Stimulated activated CD4-positive, alpha-beta T cell treated with anti-CD3 and anti-CD28 coated beads, Interleukin-15, amount 100 ng/mL, for 48 hours (primary cell): Measurements from ENCODE around the gene MGAT5B.

Experiments
- DNase-seq, 2 donors: peaks; one replicate each; pipeline ENCODE4 v3.0.0-alpha.2; 2020; ENCODE audit warnings: low read depth in 2 of 2

The MGAT5B gene

GRCh38 chr17:76880268-76880667 is 12.1 kb downstream of the MGAT5B start:
- no peak for DNase-seq

DNA sequence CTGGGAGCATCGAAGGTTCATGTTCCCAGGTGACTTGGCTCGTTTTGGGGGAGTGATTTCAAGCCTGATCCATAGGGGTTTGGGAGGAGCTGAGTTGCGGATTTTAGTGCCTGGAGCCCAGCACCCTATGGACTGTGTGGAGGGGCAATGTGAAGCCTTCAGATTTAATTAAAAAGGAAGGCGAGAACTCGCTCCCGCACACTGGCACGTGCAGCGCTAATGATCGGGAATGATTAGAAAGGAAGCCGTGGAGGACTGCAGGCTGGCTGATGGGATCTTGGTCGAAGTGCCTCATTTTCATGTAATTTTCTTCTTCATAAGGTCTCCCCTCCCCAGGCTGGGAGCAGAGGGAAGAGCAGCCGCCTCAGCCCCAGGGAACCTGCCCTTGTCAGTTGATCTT is 12.8 kb downstream of the MGAT5B start:
- DNase-seq: no peak

GRCh38 chr17:76881408-76881807 is 13.2 kb downstream of the MGAT5B start:
- DNase-seq: no peak

DNA sequence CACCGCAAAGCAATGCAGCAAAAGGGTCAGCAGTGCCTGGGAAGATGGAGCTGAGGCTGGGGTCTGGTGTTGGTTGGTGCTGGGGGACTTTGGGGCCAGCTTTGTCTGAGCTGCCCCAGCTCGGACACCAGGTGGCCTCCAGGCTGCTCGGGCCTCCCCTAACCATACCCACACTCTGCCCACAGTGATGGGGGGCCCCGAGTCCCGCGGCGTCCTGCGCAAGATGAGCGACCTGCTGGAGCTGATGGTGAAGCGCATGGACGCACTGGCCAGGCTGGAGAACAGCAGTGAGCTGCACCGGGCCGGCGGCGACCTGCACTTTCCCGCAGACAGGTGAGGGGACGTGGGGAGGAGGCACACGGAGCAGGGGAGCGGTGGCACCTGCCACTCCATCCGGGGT is 13.8 kb downstream of the MGAT5B start:
- no peak for DNase-seq

DNA sequence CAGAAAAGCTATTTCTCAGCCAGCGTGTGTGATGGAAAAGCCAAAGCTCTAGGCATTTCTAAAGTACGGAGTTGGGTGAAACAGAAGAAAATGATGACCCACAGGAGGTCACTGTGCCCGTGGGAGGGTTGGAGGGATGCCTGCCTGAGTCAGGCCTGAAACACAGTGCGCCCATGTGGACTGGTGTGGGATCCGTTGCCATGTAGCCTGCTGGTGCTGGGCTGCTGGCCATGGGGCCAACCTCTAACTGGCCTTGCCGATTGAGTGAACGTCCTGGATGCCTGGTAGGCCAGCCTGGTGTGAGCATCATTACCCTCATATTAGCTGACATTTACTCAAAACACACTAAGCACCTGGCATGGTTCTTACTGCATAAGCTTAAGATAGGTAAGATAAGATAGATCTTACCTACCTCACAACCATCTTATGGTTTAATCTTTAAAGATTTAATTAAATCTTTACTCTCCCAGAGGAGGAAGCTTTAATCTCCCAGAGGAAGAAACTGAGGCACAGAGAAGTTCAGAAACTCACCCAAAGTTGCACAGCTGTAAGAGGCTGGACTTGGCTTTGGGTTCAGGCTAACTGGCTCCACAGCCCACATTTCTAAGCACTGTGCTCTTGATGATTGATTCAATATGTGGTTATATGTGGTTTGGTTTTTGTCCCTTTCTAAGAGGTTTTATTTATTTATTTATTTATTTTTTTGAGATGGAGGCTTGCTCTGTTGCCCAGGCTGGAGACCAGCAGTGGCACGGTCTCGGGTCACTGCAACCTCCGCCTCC is 15.7 kb downstream of the MGAT5B start:
- no peak for DNase-seq

DNA sequence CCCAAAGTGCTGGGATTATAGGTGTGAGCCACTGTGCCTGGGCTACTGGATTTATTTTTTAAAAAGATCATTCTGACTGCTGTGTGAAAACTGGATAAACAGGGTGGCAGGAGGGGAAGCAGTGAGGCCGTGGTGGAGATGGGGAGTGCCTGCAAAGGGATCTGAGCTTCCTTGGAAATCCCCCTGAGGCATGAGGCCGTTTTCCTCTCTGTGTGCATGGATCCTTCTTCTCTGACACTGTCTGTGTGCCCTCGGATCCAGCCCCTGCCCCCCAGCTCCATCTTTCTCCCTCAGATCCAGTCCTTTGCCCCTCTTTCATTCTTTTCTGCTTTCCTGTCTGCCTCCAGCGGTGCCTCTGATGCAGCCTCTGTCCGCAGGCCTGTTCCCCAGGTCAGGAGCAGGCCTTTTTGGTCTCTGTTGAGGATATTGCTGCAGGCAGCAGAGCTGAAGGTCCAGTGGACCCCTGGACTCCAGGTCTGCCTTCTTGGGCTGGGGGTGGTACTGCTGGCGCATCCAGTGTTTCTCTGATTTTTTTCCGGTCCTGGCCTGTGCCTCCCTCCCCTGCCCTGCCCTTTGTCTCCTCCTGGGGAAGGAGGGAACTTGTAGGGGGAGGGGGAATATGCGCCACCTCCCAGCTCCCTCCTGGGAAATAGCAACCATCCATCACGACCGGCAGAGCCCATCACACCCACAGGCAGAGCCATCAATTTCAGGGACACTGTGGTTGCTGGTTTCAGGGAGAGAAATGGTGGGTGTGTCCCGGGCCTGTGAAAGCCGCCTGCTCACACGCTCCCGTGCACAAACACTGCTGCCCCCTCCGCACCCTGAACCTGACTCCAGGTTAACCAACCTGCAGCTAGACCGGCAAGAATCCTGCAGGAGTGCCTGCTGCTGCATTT is 17.0 kb downstream of the MGAT5B start:
- DNase-seq: no peak

GRCh38 chr17:76885894-76886290 is 17.7 kb downstream of the MGAT5B start:
- no peak for DNase-seq

GRCh38 chr17:76886395-76886794 is 18.2 kb downstream of the MGAT5B start:
- DNase-seq: no peak

DNA sequence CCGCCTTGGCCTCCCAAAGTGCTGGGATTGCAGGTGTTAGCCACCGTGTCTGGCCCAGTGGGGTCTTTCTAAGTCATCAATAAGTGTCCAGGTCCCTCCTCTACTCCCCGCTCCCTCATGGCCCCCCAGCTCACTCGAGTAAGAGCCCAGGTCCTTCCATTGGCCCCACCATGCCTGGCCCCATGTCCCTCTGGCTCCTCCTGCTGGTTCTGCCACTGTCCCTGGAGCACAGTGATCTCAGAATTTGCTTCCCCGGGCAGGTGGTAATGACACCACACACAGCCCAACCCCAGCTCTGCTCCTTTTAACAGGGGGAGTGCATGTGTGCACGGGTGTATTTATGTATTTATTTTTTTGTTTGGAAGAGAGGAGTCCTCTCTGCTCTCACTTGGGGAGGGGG is 19.6 kb downstream of the MGAT5B start:
- DNase-seq: no peak

- DNase-seq: no peak
Observed at GRCh38 chr17:76888661-76889060, 20.5 kb downstream of the MGAT5B start.

- no peak for DNase-seq
Observed at GRCh38 chr17:76889323-76889722, 21.1 kb downstream of the MGAT5B start.

DNA sequence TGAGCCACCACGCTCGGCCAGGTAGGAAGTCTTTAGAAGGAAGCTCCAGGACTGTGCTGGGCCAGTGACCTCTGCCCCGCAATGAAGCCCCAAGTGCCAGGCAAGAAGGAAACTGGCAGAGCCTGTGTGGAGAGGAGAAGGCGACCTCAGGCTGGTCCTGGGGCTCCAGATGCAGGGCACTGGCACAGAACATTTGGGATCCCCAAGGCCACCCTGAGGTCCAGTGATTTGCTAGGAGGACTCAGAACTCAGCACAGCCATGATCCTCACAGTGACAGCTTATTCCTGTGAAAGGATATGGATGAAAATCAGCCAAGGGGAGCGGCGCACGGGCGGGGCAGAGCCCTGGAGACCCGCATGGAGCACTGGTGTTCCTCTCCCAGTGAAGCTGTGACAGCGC is 24.1 kb downstream of the MGAT5B start:
- no peak for DNase-seq

- DNase-seq: no peak
Observed at GRCh38 chr17:76893623-76894334, 25.6 kb downstream of the MGAT5B start.

DNA sequence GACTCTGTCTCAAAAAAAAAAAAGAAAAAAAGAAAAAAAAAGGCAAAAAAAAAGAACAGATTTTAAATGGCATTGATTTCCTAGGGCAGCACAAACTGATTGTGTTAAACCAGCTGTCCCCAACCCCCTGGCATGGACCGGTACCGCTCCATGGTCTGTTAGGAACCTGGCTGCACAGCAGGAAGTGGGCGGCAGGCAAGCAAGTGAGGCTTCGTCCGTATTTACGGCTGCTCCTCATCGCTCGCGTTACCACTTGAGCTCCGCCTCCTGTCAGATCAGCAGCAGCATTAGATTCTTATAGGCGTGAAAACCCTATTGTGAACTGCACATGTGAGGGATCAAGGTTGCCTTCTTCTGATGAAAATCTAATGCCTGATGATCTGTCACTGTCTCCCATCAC is 26.6 kb downstream of the MGAT5B start:
- no peak for DNase-seq

- no peak for DNase-seq
Observed at GRCh38 chr17:76897023-76897422, 28.8 kb downstream of the MGAT5B start.

DNA sequence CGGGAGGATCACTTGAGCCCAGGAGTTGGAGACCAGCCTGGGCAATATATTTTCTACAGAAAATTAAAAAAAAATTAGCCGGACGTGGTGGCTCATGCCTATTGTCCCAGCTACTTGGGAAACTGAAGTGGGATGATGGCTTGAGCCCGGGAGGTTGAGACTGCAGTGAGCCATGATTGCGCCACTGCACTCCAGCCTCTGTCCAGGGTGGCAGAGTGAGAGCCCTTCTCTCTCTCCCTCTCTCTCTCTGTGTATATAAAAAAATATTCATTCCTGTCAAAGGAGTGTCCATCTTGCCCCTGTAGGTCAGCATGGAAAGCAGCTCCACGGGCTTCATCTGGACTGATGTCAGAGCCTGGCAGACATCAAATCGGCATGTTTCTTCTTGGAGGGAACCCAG is 31.2 kb downstream of the MGAT5B start:
- DNase-seq: no peak

- no peak for DNase-seq
Observed at GRCh38 chr17:76900723-76901122, 32.5 kb downstream of the MGAT5B start.

DNA sequence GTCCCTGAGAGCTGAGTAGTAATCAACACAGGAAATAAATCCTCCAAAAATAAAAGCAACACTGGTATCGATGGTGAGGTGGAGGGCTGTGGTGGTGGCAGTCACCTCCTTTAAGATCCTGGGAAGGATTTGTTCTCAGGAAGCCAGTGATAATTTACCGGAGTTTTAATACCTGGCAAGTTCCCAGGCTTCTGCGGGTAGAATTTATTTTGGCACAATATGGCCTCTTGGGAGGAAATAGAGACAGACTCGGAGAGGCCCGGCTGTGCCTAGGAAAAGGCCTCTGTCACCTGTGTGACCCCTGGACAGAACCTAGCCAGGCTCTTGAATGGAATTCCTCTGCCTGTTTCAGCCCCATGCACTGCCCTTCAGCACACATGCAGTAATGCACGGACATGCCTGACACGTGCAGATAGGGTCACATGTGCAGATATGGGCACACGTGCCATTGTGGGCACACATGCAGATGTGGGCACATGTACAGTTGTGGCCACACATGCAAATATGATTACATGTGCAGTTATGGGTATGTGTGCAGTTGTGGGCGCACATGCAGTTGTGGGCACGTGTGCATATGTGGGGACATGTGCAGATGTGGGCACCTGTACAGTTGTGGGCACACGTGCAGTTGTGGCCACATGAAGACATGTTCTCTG is 33.5 kb downstream of the MGAT5B start:
- no peak for DNase-seq

- no peak for DNase-seq
Observed at GRCh38 chr17:76902476-76902875, 34.3 kb downstream of the MGAT5B start.

GRCh38 chr17:76903631-76904030 is 35.4 kb downstream of the MGAT5B start:
- DNase-seq: no peak

- no peak for DNase-seq
Observed at GRCh38 chr17:76904116-76904515, 35.9 kb downstream of the MGAT5B start.

DNA sequence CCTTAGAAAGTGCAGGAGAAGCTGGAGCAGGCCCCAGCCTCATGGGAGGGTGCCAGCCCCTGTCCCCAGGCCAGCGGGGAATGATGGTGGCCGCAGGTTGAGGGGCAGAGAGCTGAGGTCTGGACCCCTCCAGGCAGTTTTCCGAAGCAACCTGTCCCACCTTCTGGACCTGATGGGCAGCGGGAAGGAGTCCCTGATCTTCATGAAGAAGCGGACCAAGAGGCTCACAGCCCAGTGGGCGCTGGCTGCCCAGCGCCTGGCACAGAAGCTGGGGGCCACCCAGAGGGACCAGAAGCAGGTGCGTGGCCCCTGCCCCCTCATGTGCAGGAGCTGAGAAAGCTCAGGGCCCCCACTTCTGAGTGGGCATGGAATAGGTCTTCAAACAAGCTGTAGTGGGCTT is 36.8 kb downstream of the MGAT5B start:
- DNase-seq: no peak
